GM19023 (cell line): ENCODE data around the gene ISG20L2.
A peak's percentile ranks its signal among the peaks of the same experiment; 100 is the strongest.

ENCODE experiments used
- ATAC-seq: cut with Tn5 transposase; IDR thresholded peaks from one replicate; pipeline ENCODE4 v1.9.1; 2021; ENCODE audit warnings: mild to moderate bottlenecking, moderate library complexity; ENCODE audit not compliant: unreplicated experiment

The ISG20L2 gene

GRCh38 chr1:156755527-156755950 lies 27.0 kb upstream of the ISG20L2 start:
- ATAC-seq = no peak

GRCh38 chr1:156754219-156754618 lies 25.7 kb upstream of the ISG20L2 start:
- ATAC-seq = no peak

- no peak for ATAC-seq
These were observed 24.4 kb upstream of the ISG20L2 start for GRCh38 chr1:156752843-156753482.

- ATAC-seq = peak; percentile 53
These were observed 23.4 kb upstream of the ISG20L2 start for GRCh38 chr1:156751757-156752481.

- ATAC-seq = peak; percentile 30
These were observed 22.8 kb upstream of the ISG20L2 start, which contains the start of gene HDGF for GRCh38 chr1:156751451-156751756. Gene HDGF (minus strand): TSS chr1:156751675. CDS start chr1:156751429, 246 bp downstream.

GRCh38 chr1:156750711-156751450 lies 22.3 kb upstream of the ISG20L2 start:
- ATAC-seq = peak; percentile 9

GRCh38 chr1:156750191-156750672 lies 21.7 kb upstream of the ISG20L2 start:
- ATAC-seq = no peak

- no peak for ATAC-seq
These were observed 21.0 kb upstream of the ISG20L2 start for GRCh38 chr1:156749419-156750118.

- ATAC-seq = no peak
These were observed 20.3 kb upstream of the ISG20L2 start for GRCh38 chr1:156748670-156749418.

- no peak for ATAC-seq
These were observed 19.4 kb upstream of the ISG20L2 start for GRCh38 chr1:156747742-156748669.

- ATAC-seq = peak; percentile 35
These were observed 18.4 kb upstream of the ISG20L2 start for GRCh38 chr1:156746728-156747631.

GRCh38 chr1:156746406-156746727 lies 17.8 kb upstream of the ISG20L2 start:
- no peak for ATAC-seq

- ATAC-seq = no peak
These were observed 17.3 kb upstream of the ISG20L2 start for GRCh38 chr1:156745881-156746280.

GRCh38 chr1:156744786-156745419 lies 16.3 kb upstream of the ISG20L2 start:
- ATAC-seq = no peak

GRCh38 chr1:156744344-156744743 lies 15.8 kb upstream of the ISG20L2 start:
- ATAC-seq = no peak

GRCh38 chr1:156743367-156744302 lies 15.1 kb upstream of the ISG20L2 start:
- no peak for ATAC-seq

GRCh38 chr1:156742801-156743200 lies 14.2 kb upstream of the ISG20L2 start:
- ATAC-seq = no peak
